AG08396 (cell line): ENCODE data around the gene ACVR1C.

Experiments
- DNase-seq: peaks from one replicate; pipeline ENCODE4 v3.0.0; 2012; ENCODE audit warnings: low spot score, mixed read lengths

ACVR1C gene

DNA sequence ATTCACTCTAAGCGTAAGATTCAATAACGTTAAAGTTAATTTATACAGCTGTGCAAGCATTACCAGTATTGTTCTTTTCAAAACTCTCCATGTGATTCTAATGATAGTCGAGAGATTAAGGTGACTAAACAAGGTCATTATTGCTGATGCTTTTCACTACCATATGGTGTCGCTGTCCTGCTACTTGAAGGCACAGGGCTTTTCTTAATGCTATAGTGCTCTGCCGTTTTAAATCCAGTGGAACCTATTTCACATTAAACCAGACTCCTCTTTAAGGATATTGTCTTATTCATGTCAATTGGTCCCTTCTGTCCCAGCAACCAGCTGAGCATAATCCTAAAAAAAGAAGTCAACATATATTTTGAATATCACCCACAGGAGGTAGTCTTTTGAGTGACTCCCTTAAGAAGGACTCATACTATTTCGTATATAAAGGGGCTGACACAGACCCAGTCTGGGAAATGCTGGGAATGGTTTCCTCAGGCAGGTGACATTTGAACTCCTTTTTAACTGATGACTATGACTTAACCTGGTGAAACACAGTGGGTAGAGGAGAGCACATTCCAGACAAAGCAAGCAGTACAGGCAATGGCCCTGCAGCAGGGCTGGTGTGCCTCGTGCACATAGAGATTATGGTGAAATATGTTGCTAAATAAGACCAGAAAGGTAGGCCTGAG lies 130.9 kb downstream of the ACVR1C start:
- DNase-seq, result peak; percentile 27

DNA sequence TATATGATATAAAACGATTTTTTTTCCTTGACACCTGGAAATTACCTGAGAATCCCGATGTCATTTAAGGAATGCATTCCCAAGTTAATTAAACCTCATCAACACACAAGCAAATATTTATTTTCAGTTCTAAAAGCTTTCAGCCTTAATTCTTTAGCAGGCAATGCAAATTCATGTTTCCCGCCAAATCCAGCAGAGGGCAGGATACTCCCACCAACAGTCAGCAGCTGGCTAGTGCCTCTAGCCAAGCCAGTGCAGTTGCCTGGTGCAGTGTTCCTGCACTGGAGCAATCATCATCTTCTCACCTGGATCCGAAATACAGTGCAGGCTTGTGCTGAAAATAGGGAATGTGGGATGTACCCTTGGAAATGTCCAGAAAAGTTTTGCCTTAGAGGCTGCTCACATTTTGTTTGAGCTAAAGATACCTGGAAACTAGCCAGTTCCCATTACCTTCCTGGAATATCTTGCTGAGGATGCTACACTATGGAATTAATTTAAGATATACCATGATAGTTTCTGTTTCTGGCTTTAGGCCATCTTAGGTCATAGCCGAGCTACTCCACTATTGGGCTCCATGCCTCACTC lies 136.4 kb downstream of the ACVR1C start:
- peak; percentile 73 for DNase-seq

DNA sequence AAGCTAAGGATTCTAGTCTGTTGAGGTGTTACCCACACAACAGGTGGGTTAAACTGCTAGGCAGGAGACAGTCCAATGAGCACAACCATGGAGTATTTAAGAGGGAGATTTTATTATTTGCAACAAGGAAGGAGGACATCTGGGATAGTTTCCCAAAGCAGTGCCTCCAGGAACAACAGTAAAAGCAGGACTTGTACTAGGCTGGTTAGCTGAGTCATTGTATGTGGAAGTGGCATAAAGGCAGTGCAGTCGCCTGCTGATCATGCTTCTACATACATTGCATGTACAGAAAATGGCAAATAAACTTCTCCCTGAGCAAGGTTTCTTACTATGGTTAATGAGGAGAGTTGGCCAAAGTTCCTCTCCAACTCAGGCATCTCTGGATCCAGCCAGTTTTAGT lies 138.7 kb downstream of the ACVR1C start:
- no peak for DNase-seq

DNA sequence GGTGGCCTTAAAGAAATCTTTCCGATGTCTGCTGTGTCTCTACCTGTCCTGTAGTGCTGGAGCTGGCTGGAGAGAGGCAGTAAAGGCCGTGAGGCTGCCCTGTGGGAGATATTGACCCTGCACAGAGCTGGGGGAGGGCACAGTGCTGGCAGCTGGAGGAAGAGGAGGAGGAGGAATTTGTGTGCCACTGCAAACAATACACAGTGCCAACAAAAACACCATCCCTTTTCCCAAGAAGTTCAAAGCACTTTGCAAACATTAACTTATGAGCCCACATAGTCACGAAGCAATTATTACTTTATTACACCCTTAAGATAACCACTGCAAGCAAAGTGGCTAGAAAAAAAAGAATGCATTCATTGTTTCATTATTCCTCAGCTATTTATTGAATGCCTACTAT lies 139.8 kb downstream of the ACVR1C start:
- no peak for DNase-seq

DNA sequence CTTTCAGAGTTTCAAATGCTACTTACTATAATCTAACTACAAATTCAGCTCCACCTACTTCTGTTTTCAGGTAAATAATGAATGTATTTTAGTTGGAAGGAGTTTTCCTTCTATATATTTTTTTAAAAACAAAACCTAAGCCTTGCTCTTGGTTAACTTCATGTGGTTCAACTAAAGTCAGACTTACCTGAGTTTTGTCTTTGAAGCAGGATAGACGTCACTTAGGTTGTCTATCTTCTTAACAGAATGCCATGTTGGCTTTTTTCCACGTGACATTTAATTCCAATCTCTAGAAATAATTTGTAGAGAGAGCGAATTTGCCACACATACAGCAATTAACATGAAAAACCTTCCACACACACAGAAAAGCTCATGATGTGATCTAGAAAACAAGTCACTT lies 140.9 kb downstream of the ACVR1C start:
- no peak for DNase-seq

DNA sequence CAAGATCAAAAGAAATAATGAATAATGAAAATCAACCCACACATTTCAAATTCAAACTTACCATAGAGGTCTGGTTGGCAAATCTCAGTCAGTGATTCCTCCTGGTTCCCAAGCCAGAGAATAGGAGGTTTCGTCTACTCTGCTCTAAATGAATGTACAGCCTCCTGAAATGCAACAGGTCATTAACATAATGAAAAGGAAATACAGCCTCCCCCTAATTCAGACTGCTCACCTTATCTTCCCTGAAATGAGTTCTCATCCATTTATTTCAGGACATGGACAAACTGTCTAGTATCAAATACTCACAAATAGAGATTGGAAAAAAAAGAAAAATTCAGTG lies 141.4 kb downstream of the ACVR1C start:
- no peak for DNase-seq

DNA sequence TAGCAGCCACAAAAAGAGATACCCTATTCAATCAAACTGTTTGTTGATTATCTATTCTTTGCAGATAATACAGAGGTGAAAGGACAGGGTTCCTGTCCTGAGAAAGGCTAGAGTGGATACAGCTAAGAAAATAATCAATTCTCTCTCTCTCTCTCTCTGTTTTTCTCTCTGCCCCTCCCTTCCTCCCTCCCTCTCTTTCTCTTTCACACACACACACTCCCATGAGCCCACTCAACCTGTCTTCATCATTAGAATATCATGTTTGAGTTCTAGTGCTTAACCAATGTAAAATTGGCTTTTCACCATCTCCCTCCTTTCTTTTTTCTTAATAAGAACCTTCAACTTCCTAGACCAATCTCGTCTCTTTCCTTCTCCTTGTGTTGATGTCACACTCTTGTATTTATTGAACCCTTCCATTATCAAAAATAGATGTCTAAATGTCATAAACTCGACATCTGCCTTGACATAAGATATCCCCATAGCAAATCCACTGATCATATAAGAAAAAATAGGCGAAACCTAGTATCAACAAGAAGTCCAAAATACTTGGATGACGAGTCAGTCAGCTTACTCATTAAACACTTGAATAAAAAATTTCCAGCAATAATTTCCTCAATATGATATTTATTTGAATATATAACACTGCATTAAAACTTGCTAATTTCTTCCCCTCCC lies 141.9 kb downstream of the ACVR1C start:
- DNase-seq, result no peak

DNA sequence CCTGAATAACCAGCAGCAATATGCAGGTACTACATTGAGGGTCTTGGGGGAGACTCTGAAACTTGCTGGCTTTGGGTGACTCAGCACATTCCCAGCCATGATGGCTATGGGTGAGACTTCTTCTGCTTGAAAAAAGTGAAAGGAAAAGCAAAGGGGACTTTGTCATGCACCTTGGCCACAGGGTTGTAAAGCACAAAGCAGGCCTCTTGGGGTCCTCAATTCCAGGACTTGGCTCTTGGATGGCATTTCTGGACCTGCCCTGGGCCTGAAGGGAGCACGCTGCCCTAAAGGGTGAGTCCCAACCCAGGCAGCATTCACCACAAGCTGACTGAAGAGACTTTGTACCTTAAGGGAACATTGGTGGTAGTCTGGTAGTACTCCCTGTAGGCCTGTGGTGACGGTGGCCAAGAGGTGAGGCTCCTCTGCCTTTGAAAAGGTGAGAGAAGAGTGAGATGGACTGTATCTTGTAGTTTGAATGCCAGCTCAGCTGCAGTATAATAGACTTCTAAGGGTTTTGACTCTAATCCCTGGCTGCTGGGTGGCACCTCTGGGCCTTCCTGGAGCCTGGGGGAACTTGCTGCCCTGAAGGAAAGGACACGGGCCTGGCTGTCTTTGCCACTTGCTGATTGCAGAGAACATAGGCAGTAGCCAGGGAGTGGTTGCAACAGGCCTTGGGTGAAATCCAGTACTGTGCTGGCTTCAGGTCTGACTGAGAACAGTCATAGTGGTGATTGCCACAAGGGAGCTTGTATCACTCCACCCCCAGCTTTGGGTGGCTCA lies 148.3 kb downstream of the ACVR1C start:
- DNase-seq, result no peak

DNA sequence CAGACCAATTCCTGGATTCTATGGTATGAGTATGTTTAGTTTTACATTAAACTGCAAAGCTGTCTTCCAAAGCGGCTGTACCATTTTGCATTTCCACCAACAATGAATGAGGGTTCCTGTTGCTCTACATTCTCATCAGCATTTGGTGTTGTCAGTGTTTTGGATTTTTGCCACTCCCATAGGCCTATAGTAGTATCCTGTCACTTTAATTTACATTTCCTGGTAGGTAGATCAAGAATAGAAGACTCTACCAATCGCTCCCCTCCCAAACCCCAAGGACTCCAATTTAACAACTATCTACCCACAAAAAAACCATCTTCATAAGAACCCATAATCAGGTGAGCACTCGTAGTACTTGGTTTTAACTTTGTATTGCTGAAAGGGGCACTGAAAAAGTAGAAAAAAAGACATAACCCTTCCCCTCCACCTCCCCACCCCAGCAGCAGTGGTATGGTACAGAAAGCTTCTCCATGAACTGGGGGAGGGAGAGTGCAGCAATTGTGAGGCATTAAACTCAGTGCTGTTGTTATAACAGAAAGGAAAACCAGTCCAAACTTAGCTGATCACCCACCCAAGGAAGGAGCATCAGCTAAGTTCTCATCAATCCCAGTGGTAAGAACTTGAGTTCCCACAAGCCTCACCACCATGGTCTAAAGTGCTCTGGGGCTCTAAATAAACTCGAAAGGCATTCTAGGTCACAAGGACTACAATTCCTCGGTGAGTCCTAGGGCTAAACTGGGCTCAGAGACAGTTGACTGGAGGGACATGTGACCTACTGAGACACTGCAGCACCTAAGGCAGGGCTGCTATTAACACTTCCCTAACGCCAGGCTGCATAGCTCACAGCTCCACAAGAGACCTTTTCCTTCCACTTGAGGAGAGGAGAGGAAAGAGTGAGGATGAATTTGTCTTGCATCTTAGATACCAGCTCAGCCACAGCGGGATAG lies 149.3 kb downstream of the ACVR1C start:
- DNase-seq, result no peak

DNA sequence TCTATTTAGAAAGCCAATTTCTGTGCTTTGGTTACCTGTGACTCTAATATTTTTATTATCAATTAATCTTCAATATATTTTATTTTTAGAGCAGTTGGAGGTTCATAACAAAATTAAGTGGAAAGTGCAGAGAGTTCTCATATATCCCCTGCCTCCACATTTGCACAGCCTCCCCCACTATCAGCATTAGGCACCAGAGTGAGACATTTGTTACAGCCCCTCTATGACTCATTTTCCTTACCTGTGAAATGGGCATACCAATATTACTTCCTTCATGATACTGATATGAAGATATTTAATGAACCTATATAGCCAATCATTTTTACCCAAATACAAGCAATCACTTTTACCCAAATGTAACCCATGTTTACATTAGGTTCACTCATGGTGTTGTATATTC lies 150.7 kb downstream of the ACVR1C start:
- no peak for DNase-seq

DNA sequence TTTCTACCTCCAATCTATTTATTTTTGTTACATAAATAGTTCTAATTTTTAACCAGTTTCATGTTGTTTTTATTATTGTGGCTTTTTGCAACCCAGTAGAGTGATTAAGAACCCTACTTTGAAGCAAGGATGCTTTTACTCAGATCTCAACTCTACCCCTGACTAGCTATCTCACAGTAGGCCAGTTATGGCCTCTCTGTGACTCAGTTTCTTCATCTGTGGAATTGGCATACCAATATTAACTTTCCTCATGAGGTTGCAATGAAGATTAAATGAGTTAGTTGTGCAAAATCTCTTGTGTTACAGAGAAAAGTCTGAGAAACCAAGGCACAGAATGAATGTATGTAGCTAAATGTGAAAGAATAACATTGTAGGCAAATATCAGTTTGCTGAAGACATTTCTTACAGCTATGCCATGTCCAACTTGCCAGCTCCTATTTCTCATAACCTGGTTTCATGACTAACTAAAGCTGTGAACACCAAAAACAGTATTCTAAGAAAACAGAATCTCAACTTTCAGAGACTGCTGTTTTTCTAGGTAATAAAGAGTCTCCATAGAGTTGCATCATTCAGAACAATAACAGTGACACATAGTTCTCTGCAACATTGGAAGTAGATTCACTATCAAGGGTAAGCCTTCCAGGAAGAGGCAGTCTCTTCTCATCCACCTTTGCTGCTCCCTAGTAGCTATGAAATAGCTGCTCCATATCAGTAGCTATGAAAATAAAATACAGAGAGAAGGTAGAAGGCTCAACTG lies 151.5 kb downstream of the ACVR1C start:
- no peak for DNase-seq
